HG03196 (cell line): Measurements from ENCODE around the gene GATA5.

Experiments
- ATAC-seq: cut with Tn5 transposase; IDR thresholded peaks from one replicate; pipeline ENCODE4 v1.9.1; 2021; ENCODE audit not compliant: unreplicated experiment

Gene GATA5

DNA sequence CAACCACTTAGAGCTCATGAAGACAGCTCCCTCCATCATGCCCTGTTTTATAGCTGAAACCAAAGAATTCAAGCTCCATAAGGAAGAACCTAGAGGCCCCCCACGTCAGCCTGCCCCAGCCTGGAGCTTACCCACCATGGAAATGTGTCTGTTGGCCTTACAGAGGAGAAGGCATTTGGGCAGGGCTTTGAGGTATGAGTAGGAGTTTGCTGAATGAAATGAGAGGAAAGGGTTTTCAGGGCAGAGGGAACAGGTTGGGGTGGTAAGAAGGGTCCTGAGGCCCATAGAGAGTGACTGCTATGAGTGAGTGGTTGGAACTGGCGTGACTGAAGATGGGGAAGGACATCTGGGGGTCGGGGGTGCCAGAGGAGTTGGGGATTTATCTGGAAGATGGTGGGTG, 12.7 kb upstream of the GATA5 start:
- no peak for ATAC-seq

DNA sequence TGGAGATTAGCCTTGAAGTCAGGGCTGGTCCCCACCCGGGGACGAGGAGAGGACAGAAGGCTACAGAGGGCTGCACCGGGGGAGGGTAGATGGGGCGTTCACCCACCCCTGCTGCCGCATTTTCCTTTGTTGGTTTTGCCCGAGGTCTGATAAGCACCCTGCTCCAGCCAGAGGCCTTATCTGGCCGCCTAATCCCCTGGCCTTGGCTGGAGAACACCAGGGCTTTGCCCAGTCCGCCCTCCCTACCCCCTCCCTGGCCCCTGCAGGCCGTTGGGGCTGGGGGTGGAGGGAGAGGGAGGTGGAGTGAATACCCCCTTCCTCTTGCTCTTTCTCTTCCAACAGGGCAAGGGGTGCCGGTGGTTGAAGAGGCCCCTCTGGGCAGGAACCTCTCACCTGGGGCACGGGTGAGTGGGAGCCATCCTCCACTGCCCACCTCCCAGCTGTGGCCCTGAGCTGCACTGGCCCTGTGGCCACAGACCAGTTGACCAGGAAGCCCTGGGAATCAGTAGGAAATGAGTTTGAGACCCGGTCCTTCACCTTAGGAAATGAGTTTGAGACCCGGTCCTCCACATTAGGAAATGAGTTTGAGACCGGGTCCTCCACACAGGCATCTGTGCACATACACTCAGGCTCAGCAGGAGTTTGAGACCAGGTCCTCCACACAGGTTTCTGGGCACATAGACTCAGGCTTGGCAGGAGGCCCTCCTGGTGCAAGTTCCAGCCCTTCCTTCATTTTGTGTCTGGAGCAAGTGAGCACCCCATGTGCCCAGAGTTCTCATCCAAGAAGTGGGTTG, 12.0 kb upstream of the GATA5 start:
- no peak for ATAC-seq

DNA sequence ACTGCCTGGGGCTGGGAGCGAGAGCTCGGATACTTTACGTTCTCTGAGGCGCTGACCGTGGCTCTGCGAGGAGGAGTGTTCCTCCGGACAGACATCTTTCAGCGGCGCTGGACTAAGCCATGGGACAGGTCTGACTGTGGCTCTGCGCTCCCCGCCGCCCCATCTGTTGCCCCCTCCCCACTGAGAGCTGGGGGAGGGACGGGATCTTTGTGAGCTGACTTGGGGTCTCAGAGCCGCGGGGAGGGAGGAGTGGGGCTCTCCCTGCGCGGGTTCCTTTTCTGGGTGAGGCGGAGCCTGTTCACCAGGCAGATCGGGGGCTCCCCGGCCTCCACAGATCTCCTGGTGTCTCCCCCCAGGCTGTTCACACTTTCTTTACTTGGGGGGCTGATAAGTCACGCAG, 11.3 kb upstream of the GATA5 start:
- no peak for ATAC-seq

DNA sequence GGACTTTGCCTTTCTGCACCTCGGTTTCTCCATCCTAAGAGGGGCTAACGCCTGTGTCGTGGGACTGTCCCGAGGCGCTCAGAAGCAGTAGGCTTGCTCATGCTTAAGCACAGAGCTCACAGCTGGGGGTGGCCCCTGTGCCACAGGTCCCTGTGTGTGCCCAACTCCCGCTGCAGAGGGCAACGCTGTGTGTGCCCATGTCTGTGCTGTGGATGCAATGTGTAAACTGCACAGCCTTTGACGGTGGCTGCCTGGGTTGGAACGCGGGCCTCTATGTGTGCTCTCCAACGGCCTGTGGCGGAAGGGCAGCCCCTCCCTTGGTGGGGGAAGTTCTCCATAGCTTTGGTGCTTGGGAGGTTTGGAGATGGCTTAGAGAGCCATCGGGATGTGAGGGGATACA, 10.7 kb upstream of the GATA5 start:
- ATAC-seq, result no peak

DNA sequence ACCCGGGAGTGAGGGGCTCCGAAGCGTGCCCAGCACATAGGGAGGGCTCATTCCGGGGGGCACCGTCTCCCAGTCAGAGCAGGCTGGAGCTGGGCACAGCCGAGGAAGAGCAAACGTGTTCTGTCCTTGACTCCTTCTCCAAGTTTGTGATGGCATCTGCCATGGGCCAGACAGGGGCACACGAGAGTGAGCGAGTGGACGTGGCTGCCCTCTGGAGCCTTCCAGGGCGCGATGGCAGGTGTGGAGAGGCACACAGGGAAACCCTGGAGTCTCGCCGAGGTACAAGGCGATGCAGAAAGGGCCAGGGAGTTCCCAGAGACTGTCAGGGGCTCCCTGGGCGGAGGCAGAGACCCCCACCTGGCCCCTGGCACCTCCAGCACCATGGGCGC, 9.9 kb upstream of the GATA5 start:
- no peak for ATAC-seq

DNA sequence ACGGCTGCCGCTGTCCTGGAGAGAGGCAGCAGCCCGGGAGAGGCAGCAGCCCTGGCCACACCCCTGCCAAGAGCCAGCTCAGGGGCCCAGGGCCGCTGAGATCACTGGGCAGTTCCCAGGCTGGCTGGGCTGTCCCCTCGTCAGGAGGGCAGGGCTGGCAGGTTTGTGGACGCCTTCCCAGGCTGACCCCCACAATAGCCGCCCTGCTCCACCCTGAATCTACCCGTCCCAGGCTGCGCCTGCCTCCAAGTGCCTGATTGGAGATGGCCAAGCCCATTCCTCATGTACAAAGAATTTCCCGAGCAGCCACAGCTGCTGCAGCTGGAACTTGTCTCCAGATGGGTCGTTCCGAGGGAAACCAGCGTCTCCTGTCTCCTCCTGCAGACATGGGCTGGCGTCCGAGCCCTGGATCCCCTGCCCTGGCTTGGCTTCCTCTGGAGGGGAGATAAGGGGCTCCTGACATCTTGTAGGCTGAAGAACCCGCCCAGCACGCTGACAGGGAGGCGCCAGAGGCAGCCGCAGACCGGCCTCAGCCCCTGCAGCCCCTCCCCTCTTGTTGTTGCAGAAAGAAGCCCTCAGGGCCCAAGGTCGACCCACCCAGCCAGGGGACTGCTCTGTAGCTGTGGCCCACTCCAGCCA, 9.4 kb upstream of the GATA5 start:
- ATAC-seq, result no peak

DNA sequence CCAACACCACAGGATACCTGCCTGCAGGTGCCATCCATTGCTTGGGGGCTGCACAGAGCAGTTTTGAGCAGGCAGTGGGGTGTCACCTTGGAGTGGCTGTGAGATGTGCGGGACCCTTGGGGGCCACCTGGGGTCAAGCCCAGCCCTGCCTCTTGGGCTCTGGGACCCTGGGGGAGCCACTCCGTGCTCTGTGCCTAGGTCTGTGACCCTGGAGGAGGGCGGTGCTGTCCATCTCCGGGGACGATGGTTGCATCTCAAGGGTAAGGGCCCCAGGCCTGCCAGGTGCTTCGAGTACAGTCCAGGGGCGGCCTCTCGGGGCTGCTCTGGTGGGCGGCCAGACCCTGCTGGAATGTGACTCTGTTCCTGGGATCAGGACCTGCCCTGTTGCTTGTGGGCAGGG, 8.7 kb upstream of the GATA5 start:
- ATAC-seq, result no peak

DNA sequence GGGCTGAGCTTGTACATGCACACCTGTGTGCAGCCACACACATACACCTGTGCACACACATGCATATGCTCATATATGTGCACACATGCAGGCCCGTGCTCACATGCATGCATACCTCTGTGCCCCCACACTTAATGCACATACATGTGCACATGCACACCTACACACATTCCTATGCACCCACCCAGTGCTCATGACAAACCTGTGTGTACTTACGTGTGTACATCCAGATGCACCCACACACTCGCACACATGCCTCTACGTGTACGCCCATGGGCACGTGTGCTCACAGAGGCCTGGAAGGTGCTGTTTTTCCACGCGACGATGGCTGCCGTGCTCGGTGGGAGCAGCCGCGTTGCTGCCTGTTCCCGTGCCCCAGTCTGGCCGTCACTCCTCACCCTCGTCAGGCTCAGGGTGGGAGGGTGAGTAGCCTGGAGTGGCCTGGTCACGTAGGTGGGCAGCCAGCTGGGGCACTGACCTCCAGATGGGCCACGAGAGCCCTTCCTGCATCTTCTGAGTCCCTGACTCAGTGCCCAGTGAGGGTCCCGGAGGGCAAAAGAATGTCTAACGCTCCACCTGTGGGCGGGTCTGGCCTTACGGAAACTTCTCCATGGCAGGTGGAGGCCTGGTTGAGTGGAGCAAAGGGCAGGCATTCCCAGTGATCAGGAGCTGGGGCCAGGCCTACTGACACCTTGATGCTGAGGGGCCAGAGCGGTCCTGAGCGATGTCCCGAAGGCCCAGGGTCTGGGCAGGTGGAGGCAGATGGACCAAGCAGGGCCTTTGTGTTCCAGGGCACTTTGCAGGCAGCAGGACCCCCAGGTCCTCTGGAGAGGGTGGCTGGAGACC, 8.0 kb upstream of the GATA5 start:
- no peak for ATAC-seq

DNA sequence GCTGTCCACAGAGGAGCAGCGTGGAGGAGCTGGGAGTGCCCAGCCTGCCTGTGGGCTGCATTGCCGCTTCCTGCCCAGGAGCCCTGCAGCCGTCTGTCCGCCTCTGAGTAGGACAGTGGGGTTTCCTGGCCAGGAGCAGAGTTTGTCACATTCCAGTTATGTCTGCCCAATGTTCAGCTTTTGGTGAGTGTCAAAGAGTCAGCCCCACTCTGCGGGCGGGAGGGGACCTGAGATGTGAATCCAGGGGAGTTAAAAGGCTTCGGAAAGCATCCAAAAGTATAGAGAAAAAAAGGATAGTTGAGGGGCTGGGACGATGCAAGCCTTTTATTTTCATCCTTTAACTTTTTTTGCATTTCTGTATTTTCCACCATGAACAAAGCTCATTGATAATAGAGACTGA, 7.2 kb upstream of the GATA5 start:
- ATAC-seq, result no peak

DNA sequence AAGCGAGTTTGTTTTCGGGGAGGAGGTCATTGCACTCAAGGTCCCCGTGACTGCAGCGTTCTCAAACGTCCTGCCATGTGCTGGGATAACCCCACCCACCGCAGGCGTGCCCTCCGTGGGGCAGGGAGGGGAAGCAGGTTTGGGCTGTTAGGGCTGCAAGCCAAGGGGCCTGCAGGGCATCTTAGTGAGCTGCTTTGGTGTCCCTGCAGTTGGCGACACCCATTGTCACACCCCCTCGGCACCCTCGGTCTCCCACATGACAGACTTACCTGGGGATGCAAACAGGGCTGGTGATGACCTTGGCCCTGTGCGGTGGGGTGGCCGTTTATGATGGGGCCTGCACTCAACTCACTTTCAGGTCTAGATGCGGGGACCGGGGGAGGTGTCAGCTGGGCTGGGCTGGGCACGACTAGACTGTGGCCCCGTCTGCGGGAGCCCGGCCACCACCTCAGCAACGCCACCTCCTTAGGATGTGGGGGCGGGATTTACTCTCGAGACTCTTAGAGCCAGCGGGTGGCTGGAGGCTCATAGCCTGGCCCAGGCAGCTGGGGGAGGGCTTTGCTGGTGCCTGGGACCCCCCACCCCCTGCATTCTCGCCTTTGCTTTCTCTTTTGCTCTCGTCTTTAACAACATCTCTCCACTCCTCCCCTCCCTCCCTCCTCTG, 6.5 kb upstream of the GATA5 start:
- no peak for ATAC-seq

DNA sequence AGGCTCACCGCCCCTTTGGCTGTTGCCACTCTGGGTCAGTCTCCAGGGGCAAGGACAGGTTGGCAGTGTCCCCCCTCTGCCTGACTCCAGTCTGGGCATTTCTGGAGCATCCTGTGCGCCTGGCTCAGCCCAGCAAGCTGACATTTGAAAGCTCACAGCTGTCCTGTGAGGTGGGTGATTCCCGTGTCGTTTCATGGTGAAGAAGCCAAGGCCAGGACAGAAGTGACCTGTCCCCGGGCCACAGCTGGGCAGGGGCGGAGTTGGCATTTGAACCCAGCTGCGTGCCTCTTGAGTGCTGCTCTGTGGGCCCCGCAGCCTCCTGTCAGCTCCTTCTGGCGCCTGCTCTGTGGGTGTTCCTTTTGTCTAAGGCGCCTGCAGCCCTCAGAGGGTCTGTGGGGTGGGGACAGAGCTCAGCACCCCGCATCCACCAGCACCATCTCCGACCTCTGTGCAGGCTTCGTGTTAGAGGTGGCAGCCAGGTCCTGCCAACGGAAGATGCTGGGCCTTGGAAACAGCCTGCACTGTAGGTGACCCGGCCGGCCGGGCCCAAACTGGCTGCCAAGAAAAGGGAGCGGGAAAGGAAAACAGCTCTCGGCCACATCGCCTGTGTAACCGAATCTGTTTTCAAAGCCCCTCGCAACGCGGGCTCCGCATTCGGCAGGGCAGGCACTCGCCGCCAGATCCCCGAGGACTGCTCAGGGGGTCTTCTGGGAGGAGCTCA, 5.8 kb upstream of the GATA5 start:
- ATAC-seq, result no peak

DNA sequence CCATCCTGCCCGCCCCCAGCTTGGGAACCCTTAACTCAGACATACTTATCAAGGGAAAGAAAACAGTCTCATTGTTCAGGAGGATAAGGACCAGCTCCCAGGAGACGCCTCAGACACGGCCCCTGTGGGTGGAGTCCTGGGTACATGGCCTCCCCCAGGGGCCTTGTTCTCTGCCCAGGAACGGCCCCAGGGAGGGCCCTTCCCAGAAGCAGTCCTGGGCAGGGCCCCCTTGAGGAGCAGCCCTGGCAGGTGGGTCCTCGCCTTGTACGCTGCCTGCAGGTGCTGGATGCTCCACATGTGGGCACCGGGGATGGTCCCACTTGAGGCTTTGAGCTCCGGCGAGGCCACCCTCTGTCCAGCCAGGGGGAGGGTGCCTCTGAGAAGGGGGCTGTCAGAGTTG, 4.5 kb upstream of the GATA5 start:
- no peak for ATAC-seq

DNA sequence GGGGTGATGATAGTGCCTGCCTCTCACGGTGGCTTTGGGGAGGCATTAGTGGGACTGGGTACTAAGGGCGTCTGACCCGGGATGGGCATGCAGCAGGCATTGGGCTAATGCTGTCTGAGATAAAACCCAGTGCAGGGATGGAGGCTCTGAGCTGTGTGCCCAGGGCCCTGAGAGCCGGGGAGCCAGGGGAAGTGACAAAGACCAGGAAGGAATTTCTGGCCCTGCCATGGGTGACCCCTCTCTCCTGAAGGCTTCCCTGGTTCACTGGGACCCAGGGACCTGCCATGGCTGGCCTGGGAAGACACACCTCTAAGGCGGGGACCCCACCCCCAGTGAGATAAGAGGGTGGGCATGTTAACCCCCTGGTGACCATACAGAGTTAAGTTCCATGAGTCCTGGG, 3.9 kb upstream of the GATA5 start:
- ATAC-seq, result no peak

DNA sequence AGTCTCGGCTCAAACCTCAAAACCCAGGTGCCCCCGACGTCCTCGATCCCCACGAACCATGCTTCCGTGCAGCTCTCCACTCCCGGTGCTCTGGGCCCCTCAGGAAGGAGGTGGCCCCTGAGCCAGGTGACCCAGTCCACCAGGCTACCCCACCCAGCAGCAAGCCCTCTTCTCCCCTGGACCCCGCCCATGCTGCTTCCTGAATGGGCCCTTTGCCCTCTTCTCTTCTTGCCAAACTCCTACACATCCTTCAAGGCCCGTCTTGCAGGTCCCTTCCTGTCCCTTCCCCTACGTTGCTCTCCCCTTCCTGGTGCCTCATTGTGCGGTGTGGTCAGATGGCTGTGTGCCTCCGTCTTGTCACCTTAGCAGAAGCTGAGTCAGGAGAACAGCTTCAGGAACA, 3.4 kb upstream of the GATA5 start:
- no peak for ATAC-seq

DNA sequence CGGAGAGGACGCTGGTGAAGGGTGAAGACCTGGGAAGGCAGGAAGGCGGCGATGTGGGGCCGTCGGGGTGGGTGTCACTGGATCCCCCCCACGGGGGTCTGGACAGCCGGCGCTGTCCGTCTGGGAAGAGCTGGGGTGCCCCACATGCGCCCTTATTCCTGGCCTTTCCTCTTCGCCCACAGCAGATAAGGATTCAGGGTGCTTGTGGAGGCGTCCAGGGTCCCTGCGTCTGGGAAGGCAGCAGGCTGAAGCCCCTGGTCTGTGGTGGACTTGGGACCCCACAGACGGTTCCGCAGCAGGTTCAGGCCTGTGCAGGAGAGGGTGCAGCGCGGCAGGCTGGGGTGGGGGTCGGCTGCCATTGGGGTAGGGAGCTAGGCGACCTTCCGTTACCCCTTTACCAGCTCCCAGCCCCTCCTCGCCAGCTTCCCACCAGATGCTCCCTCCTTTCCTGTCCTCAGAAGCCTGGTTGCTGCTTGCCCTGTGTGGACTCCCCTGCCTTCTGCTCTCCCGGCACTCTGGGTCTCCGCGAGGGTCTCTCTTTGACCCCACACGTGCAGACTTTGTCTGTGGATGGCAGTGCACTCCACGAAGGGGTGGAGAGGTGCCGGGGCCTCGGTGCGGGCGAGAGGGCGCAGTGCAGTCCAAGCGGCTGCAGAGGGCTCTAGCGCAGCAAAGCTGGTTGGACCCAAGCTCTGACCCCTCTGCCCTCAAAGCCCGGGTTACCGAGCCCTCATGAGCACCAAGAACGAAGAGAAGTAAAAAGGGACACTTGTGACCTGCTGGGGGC, 2.1 kb upstream of the GATA5 start:
- ATAC-seq, result no peak

DNA sequence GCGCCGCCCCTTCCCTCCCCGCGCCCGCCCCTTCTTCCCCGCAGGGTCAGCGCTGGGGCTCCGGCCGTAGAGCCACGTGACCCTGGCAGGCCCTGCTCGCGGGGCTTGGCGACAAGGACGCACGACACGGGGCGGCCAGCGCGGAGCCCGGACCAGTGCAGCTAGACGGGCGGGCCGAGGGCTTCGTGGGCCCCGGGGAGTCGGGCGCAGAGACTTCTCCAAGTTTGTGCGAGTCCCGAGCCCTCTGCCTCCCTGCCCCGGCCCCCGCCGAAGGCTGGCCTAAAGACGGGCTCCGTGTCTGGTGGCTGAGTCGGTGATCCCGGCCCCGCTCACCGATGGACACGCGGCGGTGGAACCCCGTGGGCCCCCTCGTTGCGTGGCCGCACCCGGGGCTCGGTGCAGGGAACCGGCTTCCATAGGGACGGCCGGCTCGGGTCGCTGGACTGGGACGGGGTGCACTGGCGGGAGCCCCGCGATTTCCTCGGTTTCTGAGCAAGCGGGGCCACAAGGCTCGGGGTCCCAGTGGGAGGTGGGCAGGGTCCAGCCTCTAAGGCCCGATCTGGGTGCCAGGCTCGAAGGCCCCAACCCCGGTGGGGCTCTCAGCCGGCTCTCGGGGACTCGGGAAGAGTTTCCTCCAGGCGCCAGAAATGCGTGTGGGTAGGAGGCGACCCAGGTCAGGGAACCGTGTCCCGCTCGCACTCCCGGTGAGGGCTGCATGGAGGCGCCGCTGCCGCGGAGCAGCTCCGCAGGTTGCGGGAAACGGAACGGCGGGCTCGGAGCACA, 452 bp upstream of the GATA5 start:
- no peak for ATAC-seq

DNA sequence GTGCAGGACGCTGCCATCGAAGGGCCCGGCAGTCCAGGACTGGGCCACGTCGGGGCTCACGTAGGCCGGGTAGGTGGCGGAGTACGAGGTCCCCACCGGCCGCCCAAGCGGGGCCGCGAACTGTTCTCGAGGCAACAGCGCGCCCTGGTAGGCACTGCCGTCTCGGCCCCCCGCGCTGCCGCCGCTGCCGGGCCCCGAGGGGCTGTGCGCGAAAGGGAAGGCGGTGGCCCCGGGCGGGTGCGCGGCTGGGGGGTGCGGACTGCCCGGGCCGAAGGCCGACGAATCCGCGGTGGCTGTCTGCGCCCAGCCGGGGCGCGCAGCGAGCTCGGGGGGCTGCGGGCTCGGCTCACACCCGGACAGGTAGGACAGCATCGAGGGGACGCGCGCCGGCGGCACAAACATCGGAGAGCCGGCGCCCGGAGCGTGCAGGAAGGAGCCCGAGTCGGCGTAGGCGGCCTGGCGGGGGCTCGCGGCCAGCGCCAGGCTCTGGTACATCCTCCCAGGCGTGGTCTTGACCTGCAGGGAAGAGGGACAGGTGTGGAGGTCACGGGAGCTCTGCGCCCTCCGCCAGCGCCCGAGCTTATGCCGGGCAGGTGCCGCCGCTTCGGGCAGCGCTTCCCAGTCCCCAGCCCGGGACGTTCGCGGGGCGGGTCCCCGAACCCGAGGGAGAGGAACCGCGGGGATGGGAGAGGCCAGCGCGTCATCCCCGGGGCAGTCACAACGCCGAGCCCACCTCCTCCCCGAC, 596 bp downstream of the GATA5 start:
- no peak for ATAC-seq

DNA sequence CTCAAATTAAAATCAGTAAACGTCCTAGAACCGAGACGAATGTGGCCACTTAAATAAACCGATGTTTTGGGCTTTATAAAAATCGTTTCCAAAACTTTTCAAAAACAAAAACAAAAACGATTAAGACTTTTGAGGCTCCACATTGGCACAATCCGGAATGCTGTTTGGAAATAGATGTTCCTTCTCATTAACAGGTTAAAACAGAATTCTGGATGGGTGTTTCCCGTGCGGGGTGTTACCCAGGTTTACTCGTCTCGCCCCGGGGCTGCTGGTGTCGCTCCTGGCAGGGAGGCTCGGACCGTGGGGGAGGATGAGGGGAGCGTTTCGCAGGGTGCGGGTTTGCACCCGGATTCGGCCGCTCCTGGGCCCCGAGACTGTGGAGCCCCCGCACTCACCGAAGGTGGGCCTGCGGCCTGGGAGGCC, 1.2 kb downstream of the GATA5 start:
- no peak for ATAC-seq
